Measurements from ENCODE around the gene PKNOX1.
"Not testable (repeated sequence)": the region's sequence is repeated elsewhere in the genome, so short reads cannot be mapped to it uniquely, and the experiment has no call there.

The PKNOX1 gene

DNA sequence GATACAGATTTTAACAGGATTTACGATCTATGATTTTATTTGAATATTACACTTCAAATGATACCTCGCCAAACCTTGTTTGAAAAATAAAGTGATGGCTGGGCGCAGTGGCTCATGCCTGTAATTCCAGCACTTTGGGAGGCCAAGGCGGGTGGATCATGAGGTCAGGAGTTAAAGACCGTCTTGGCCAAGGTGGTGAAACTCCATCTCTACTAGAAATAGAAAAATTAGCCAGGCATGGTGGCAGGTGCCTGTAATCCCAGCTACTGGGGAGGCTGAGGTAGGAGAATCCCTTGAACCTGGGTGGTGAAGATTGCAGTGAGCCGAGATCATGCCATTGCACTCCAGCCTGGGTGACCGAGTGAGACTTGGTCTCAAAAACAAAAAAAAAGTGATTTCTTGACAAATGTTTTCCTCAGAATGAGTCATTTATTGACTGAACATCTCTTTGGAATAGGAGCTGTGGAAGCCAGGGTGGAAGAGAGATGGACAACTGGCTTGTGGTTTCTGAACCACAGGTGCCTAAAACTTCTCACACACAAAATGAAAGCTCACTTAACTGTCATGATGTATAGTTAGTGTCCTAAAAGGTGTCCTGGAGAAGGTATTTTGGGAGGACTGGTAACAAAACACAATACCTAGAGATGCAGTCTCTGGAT, 11.9 kb downstream of the PKNOX1 start:
- DNase-seq (ENCODE audit: low read depth in 2 of 2): no peak

DNA sequence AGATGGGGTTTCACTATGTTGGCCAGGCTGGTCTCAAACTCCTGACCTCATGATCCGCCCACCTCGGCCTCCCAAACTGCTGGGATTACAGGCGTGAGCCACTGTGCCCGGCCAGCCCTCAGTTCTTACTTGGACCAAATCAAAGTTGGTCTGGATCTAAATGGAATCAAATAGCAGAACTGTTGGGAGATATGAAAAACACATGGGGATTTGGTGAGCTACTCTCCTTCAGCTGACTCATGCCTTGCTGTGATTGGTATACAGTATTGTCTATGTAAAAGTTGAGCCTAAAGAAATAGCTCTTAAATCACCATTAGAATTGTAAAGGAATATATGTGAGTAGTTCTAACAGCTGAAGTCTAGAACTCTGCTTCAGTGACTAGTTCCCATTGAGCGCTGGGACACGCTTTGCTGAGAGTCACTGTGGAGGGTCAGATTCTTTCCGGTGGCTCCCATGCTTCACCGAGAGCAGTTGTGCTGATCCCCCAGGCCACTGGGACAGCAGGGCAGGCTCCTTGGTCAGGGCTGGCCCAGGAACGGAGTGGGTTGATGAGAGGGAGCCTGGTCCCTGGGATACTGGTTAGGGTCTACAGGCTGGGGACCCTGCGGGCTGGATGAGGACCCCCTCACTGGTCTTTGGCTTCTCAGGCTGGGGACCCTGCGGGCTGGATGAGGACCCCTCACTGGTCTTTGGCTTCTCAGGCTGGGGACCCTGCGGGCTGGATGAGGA, 14.0 kb downstream of the PKNOX1 start:
- peak; percentile 54 to 62 for DNase-seq (ENCODE audit: low read depth in 2 of 2)

DNA sequence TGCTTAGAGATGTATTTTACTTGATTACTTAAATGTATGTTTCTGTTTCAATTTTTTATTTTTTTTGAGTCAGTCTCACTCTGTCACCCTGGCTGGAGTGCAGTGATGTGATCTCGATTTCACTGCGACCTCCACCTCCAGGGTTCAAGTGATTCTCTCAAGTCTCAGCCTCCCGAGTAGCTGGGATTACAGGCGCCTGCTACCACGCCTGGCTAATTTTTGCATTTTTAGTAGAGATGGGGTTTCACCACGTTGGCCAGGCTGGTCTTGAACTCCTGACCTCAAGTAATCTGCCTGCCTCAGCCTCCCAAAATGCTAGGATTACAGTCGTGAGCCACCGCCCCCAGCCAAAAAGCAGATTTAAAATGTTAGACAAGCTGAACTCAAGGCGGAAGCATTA, 15.0 kb downstream of the PKNOX1 start:
- not testable (repeated sequence) for DNase-seq (ENCODE audit: low read depth in 2 of 2)

DNA sequence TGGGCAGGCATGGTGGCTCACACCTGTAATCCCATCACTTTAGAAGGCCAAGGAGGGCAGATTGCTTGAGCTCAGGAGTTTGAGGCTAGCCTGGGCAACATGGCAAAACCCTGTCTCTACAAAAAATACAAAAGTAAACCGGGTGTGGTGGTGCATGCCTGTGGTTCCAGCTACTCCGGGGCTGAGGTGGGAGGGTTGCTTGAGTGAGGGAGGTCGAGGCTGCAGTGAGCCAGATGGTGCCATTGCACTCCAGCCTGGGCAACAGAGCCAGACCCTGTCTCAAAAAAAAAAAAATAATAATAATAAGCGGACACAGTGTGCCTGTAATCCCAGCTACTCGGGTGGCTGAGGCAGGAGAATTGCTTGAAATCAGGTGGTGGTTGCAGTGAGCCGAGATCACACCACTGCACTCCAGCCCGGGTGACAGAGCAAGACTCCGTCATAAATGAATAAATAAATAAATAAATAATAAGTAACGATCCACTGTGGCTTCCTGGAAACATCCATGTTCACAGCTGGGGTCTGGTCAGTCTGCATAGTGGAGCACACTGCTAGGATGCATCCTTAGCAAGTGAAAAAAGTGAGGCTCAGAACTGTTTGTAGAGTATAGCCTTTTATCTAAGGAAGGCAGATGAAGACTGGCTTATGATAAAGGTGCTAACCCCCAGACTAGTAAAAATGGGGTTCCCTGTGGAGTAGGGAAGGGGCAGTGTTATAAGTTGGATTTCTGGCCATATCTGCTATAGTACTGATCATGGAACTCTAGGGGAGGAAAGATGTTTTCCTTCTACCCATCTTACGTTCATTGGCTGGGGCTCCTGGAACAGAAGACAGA, 15.7 kb downstream of the PKNOX1 start:
- no peak for DNase-seq (ENCODE audit: low read depth in 2 of 2)

DNA sequence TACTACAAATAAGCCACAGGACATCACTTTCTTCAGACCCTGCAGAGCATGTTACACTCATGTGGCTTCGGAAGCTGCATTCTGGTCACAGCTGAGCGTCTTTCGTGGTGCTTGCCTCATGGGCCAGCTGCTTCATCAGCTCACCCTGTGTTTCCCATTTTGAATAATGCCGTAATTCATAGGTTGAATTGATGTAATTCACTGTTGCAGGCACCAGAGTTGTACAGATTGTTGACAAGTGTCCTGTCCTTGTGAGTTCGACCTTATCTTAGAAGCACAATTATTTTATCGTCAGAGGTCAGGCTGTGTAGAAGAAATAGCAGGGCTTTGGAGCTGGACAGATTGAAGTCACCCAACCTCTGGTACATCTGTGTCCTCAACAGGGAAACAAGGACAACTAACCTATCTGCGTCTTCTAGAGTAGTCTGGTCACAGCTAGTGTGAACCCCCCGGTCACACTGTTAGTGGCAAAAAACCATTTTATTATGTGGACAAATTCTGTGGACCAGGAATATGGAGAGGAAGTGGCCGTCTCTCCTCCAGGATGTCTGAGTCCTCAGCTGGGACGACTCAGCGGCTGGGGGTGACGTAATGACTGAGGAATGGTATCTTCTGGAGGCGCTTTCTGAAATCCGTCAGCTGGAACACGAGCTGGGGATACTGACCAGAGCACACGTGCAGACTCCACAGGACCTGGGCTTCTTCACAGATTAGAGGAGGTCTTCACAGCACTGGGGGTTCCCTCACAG, 17.8 kb downstream of the PKNOX1 start:
- DNase-seq (ENCODE audit: low read depth in 2 of 2): peak; percentile 69 to 71

DNA sequence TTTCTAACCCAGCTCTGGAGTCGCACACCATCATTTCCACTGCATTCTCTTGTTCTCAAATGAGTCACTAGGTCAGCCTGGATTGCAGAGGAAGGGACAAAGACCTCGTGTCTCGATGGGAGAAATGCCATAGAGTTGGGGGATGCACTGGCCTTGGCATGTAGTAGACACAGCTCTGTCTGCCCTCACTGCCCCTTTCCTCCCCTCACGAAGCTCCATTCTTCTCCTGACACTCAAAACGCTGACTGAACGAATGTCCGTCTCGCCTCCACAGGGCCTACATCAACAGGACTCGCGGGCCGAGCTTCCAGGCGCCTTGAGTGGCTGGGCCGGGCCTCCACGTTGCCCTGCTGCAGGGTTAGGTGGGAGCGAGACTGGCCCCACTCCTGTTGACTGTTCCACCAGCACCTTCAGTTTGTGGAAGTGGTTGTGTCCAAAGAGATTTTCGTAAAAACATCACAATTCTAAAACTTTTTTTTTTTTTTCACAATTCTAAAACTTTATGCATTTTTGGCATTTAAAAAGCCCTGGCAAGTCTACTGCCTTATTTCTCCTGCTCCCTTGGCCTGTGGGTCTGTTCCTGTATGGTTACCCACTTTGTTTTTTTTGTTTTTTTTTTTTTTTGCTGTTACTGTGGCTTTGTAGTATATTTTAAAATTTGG, 18.8 kb downstream of the PKNOX1 start:
- no peak for DNase-seq (ENCODE audit: low read depth in 2 of 2)

DNA sequence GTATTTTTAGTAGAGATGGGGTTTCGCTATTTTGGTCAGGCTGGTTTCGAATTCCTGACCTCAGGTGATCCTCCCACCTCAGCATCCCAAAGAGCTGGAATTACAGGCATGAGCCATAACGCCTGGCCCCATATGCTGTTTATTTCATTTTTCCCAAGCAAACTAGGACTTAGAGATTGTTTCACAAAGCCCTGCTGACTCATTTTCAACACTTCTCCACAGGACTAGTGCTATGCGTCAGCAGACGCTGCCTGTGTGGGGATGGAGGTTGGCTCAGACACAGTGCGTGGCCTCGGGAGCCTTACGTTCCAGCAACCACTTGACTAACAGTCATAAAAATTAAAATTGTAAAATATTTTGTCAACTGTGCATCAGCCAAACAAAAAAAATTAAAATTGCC, 22.7 kb downstream of the PKNOX1 start:
- DNase-seq (ENCODE audit: low read depth in 2 of 2): peak; percentile 84 to 86

DNA sequence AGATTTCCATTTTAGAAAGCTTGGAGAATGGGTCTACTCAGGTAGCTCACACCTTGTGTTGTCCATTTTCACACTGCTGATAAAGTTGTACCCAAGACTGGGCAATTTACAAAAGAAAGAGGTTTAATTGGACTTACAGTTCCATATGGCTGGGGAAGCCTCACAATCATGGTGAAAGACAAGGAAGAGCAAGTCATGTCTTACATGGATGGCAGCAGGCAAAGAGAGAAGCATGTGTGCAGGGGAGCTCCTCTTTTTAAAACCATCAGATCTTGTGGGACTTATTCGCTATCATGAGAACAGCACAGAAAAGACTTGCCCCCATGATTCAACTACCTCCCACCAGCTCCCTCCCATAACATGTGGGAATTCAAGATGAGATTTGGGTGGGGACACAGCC, 23.6 kb downstream of the PKNOX1 start:
- DNase-seq (ENCODE audit: low read depth in 2 of 2): not testable (repeated sequence)

DNA sequence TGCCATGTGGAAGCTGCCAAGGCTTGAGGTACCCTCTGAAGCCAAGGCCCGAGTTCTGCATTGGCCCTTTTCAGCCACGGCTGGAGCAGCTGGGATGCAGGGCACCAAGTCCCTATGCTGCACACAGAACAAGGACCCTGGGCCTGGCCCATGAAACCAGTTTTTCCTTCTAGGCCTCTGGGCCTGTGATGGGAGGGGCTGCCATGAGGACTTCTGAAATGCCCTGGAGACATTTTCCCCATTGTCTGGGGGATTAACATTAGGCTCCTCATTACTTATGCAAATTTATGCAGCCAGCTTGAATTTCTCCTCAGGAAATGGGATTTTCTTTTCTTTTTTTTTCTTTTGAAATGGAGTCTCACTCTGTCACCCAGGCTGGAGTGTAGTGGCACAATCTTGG, 24.8 kb downstream of the PKNOX1 start:
- not testable (repeated sequence) for DNase-seq (ENCODE audit: low read depth in 2 of 2)

DNA sequence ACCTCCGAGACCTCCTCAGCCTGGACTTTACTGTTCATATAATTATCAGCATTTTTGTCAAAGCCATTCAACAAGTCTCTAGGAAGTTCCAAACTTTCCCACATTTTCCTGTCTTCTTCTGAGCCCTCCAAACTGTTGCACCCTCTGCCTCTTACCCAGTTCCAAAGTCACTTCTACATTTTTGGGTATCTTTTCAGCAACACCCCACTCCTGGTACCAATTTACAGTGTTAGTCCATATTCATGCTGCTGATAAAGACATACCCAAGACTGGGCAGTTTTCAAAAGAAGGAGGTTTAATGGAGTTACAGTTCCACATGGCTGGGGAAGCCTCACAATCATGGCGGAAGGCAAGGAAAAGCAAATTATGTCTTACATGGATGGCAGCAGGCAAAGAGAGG, 25.7 kb downstream of the PKNOX1 start:
- DNase-seq (ENCODE audit: low read depth in 2 of 2): not testable (repeated sequence)

DNA sequence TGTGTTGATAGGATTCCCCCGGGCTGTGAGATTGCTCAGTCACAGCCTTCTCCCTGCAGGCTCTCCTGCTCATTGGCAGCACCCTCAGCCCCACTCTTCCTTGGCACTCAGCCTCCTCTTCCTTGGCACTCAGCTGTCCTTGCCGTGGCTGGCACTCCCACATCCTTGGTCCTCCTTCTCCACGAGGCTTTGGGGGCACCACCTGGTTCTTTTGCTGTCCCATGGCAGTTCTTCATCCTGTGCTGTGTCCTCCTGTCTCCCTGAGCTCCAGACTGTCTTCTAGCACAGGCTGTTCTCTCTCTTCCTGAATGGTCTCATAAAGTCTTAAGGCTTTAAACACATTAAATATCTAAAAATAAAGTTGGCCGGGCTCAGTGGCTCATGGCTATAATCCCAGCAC, 27.0 kb downstream of the PKNOX1 start:
- no peak for DNase-seq (ENCODE audit: low read depth in 2 of 2)

DNA sequence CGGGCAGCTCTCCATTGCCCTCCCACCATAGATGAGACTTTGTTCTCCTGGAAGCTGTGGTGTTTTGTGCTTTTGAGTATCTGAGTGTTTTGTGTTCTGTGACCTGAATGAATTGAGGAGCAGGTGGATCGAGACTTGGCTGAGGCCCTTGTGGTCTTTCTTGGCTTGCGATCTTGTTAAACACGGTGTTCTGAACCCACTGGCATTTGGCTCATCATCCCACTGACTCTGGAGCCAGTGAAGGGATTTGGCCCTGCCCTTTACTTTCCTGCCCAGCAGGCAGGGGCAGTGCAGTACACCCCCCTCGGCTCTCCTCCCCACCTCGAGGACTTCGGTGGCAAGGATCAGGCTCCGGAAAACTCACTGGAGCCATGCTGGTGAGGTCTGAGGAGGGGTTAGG, 30.6 kb downstream of the PKNOX1 start:
- DNase-seq (ENCODE audit: low read depth in 2 of 2): no peak

DNA sequence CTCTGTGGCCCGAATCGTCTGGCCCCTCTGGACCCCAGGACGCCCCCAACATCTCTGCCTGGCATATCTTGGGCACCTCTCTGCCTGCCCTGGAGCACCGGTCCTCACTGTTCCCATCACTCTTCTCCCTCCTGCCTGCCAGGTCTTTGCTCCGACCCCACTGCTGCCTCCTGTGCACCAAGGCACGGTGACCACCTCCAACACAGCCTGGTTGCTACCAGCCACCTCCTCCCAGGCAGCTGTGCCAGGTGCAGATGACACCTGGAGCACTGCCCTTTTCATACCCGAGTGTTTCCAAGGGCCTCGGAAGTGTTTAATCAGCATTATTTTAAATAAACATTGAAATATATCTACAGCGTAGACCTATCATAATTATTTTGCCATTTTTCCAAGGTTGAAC, 31.3 kb downstream of the PKNOX1 start:
- no peak for DNase-seq (ENCODE audit: low read depth in 2 of 2)

DNA sequence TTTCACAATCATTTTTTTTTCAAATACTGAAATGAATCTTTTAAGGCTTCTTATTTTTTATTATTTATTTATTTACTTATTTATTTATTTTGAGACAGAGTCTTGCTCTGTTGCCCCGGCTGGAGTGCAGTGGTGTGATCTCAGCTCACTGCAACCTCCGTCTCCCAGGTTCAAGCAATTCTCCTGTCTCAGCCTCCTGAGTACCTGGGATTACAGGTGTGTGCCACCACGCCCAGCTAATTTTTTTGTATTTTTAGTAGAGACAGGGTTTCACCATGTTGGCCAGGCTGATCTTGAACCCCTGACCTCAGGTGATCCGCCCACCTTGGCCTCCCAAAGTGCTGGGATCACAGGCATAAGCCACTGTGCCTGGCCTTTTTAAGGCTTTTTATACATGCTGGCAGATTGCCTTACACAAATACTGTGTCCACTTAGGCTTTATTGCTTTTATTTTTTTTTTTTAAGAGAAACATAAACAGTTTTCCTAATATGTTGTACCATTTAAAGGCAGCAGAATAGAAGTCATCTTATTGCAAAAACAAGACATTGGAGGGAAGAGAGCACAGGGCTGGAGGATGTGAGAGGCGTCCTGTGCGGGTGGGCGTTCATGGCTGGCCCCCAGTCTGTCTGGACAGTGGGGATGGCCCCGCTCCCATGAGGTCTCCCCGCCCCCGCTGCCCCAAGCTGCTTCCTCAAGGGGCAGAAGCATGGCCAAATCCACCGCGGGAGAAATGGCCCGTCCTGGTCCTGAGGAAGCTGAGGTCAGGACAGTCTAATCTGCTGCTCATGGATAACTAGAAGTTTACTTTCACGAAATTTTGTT, 31.9 kb downstream of the PKNOX1 start:
- DNase-seq (ENCODE audit: low read depth in 2 of 2): not testable (repeated sequence)

DNA sequence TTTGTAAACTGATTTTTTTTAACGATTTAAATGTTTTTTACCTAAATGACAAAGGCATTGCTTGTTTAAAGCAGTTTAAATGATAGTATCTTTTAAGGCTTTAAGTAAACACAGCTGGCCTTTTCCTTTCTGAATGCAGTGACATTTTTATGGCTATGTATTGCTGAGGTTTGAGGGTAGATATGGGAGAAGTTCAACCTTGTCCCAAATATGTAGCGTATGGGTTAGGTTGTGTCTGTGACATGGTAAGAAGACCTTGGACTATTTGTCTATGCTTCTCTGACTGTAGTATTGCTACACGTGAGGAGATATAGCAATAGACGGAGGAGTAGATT, 32.5 kb downstream of the PKNOX1 start:
- DNase-seq (ENCODE audit: low read depth in 2 of 2): no peak

DNA sequence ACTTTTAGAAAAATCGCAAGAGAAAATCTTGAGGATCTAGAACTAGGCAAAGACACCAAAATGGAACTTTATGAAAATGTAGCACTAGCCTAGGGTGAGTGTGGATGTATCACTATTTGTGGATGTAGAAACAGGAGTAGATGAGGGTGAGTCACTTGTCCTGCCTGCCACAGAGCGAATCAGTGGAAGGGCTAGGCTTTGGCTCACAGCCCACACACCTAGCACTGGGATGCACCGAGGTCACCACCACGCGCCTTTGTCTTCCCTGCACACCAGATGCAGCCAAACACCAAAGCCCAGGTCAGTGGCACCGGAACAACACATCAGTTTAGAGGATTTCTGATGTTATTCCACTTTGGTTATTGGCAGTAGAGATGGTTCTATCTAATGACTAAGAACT, 38.2 kb downstream of the PKNOX1 start:
- DNase-seq (ENCODE audit: low read depth in 2 of 2): no peak

DNA sequence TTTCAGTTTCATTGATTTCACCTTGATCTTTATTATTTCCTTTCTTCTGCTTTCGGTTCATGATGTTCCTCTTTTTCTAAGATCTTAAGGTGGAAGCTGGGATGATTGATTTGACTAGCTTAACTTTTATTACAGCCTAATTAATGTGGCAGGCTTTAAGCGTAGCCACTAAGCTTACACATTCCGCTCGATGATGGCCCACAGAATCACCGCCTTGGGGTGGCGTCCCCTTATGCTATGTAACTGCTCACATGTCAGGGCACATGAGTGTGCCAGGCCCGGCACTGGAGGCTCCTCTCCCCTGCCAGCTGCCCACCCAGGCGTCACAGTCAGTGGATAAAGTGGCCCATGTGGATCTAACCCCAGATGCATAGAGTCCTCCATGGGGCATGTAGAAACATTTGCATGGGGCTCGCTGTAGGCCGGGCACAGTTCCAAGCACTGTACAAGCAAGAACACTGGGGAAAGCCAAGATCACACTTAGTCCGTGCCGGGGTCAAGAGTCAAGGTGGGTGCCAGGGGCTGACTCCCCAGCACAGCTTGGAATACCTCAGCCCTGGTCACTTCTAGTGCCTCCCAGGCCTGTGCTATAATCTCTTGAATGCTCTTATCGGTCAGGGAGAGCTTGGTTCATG, 41.7 kb downstream of the PKNOX1 start:
- no peak for DNase-seq (ENCODE audit: low read depth in 2 of 2)

DNA sequence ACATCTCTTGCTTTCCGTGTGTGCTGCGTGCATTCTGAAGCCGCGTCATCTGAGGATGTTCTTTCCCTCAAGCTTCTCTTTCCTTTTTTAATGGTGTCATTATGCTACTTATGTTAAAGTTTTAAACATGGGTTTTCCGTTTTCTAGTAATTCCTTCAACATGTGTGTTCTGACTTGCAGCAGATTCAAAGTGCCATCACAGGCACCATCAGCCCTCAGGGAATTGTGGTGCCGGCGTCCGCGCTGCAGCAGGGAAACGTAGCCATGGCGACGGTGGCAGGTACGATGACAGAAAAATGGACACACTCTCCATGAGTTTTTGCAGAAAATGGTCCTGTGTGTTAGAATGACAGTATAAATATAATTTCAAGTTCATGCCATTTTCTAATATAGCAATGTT, 42.4 kb downstream of the PKNOX1 start:
- no peak for DNase-seq (ENCODE audit: low read depth in 2 of 2)

DNA sequence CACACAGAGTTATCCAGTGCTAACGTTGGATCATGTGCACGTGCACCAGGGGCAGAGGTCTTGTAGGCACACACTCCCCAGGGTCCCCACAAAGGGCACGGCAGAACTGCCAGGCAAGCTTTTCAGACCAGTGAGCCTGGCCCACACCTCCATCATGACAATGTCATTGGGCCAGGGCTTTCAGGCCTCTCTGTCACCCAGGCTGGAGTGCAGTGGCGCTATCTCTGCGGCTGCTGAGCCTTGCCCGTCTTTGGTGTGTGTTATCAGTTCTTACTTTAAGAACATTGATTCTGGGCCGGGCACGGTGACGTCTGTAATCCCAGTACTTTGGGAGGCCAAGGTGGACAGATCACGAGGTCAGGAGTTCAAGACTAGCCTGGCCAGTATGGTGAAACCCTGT, 44.2 kb downstream of the PKNOX1 start:
- DNase-seq (ENCODE audit: low read depth in 2 of 2): no peak

DNA sequence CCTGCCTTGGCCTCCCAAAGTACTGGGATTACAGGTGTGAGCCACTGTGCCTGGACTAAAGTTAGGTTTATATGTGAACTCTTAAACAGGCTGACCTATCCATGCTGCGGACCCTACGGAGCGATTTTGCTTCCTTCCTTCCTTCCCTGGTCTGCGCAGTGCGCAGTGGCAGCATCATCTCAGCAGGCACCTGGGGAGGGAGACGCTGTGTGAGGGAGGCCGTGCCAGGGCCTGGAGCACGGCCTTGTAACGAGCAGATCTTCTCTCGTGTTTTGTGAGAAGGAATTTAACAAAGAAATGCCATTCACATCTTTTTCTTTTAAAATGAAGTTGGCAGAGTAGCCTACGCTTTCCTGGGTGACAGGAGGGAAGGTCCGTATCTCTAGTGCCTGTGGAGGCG, 45.8 kb downstream of the PKNOX1 start:
- no peak for DNase-seq (ENCODE audit: low read depth in 2 of 2)

All from fibroblast of skin of left quadriceps (primary cell).